ENCODE data around the gene RPAP3. TPM values are rescaled to one million over a fixed set of nuclear protein-coding genes. Genes with fewer than 3 reads are reported as not detected.

The RPAP3 gene
- polyA plus RNA-seq, 1 experiment: 28.2 TPM

GRCh38 chr12:47743311-47743860, 37.6 kb upstream of the RPAP3 start:
- TF ChIP-seq CTCF (IDR thresholded peaks at IDR 0.05; ENCODE audit: low read depth, low read length): no peak
- ChIA-PET POLR2A (interaction anchor here (0.9 to 1.6 kb wide), 3 partner anchors 15 to 95 kb away, joined by 3 to 6 read pairs (median 3); partner anchors contain the start of gene RAPGEF3), CTCF (interaction anchor here (0.6 to 5.3 kb wide), 17 partner anchors 12 to 220 kb away, joined by 3 to 116 read pairs (median 11); partner anchors contain the start of genes ENDOU, RAPGEF3 and TMEM106C)
- Histone ChIP-seq H3K27me3 (ENCODE audit: control insufficient read depth, insufficient read depth, low read length) (peaks cover 36% of the 10 kb centered on the region), H3K27ac (ENCODE audit: low read depth, low read length) (no peak overlapping the region), H3K4me3 (ENCODE audit: low read depth, low read length) (no peak overlapping the region), H3K9me3 (ENCODE audit: control insufficient read depth, insufficient read depth, low read length) (no peaks in the 10 kb centered on the region)
- no peak for DNase-seq (ENCODE audit: low read depth, low spot score)

GRCh38 chr12:47742253-47742825, 36.5 kb upstream of the RPAP3 start:
- no peak overlapping the region for H3K4me3 ChIP-seq (ENCODE audit: low read depth, low read length)
- no peak for DNase-seq (ENCODE audit: low read depth, low spot score)
- peak; percentile 99 for TF ChIP-seq CTCF (IDR thresholded peaks at IDR 0.05; ENCODE audit: low read depth, low read length)
- ChIA-PET POLR2A (interaction anchor here (0.9 to 1.6 kb wide), 3 partner anchors 16 to 96 kb away, joined by 3 to 6 read pairs (median 3); partner anchors contain the start of gene RAPGEF3), CTCF (interaction anchor here (0.8 to 5.3 kb wide), 24 partner anchors 8 to 222 kb away, joined by 3 to 116 read pairs (median 9); partner anchors contain the start of genes ENDOU, RAPGEF3, RPAP3 and SLC48A1)
- no peaks in the 10 kb centered on the region for H3K9me3 ChIP-seq (ENCODE audit: control insufficient read depth, insufficient read depth, low read length)
- H3K27me3 ChIP-seq (ENCODE audit: control insufficient read depth, insufficient read depth, low read length): peaks cover 36% of the 10 kb centered on the region
- no peak overlapping the region for H3K27ac ChIP-seq (ENCODE audit: low read depth, low read length)

GRCh38 chr12:47741340-47741703, 35.5 kb upstream of the RPAP3 start:
- no peak overlapping the region for H3K4me3 ChIP-seq (ENCODE audit: low read depth, low read length)
- CTCF ChIA-PET: interaction anchor here (0.6 to 5.3 kb wide), 23 partner anchors 9 to 1173 kb away, joined by 3 to 116 read pairs (median 9); partner anchors contain the start of genes ENDOU, RAPGEF3, RPAP3 and SLC48A1
- POLR2A ChIA-PET: interaction anchor here (0.6 to 1.2 kb wide), 2 partner anchors 17 to 35 kb away, joined by 3 read pairs; partner anchors contain the start of genes RAPGEF3 and RPAP3
- DNase-seq (ENCODE audit: low read depth, low spot score): no peak
- no peaks in the 10 kb centered on the region; the same call in 1 of the 2 replicates for H3K9me3 ChIP-seq (ENCODE audit: control insufficient read depth, insufficient read depth, low read length)
- H3K27ac ChIP-seq (ENCODE audit: low read depth, low read length): no peak overlapping the region
- peaks cover 30% of the 10 kb centered on the region for H3K27me3 ChIP-seq (ENCODE audit: control insufficient read depth, insufficient read depth, low read length)
- TF ChIP-seq CTCF (IDR thresholded peaks at IDR 0.05; ENCODE audit: low read depth, low read length): no peak

GRCh38 chr12:47740606-47741339, 34.9 kb upstream of the RPAP3 start:
- no peak overlapping the region for H3K27ac ChIP-seq (ENCODE audit: low read depth, low read length)
- H3K4me3 ChIP-seq (ENCODE audit: low read depth, low read length): no peak overlapping the region
- ChIA-PET CTCF (interaction anchor here (0.6 to 5.3 kb wide), 11 partner anchors 13 to 1173 kb away, joined by 3 to 116 read pairs (median 25); partner anchors contain the start of genes ENDOU and RAPGEF3), POLR2A (interaction anchor here (1.2 kb wide), 1 partner anchor 18 kb away, joined by 3 read pairs; the partner anchor contains the start of gene RAPGEF3)
- no peaks in the 10 kb centered on the region; the same call in 1 of the 2 replicates for H3K9me3 ChIP-seq (ENCODE audit: control insufficient read depth, insufficient read depth, low read length)
- no peak for DNase-seq (ENCODE audit: low read depth, low spot score)
- no peak for TF ChIP-seq CTCF (IDR thresholded peaks at IDR 0.05; ENCODE audit: low read depth, low read length)
- peaks cover 25% of the 10 kb centered on the region for H3K27me3 ChIP-seq (ENCODE audit: control insufficient read depth, insufficient read depth, low read length)

Measured in AG04450 (cell line).